Erythroblast (primary cell): Measurements from ENCODE around the gene SETD9.

Experiments
- GATA1 ChIP-seq: IDR thresholded peaks from 2 replicates; pipeline ENCODE4 v1.6.1; 2011; ENCODE audit warnings: low read depth, mild to moderate bottlenecking, control low read depth, low read length, moderate library complexity
- POLR2A ChIP-seq: IDR thresholded peaks from 2 replicates; pipeline ENCODE4 v1.6.1; 2011; ENCODE audit warnings: mild to moderate bottlenecking, low read length

DNA sequence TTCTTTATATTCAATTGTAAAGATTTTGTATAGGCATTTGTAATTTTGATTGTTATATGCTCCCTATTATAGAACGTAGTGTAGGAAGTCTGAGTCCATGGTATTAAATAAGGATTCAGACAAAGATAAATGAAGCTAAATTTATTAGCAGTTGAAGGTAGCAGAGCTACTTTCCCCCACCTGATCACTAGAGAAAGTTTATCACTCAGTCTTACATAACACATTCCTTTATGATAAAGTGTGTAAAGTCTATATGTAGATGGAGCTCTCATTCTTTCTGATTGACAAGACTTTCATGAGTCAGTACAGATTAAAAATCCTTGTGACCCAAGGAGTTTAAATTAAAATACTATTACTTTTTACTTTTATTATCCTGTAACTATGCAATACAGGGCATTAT is 44.9 kb downstream of the SETD9 start:
- TF ChIP-seq POLR2A (no peak), GATA1 (no peak)
